Left lobe of liver (tissue), 2 donors: ENCODE measurements around the gene CCDC89. TPM values are rescaled to one million over a fixed set of nuclear protein-coding genes. Genes with fewer than 3 reads are reported as not detected.
"Not testable (repeated sequence)": the region's sequence is repeated elsewhere in the genome, so short reads cannot be mapped to it uniquely, and the experiment has no call there.

Experiments
- ATAC-seq: fragments of 200-7000 bp; cut with Tn5 transposase; one replicate; pipeline ENCODE4 v1.9.1; 2020; ENCODE audit warnings: mild to moderate bottlenecking, moderate library complexity
- DNase-seq: peaks from one replicate; pipeline ENCODE4 v3.0.0-alpha.2; 2020; ENCODE audit warnings: low spot score
- total RNA-seq: library from RNA; stranded (reverse); gene quantifications from one replicate; pipeline ENCODE4 v1.2.1, GENCODE V29; 2021
- donor health status: DM: no; HTN: no; CAD: no; lungs with moderate emphysema.
- donor health status: DM: no; HTN: yes; CAD: no.

Gene CCDC89
- total RNA-seq, 1 donor from 2014 or later: 0.28 TPM

- not testable (repeated sequence) for ATAC-seq, DNase-seq
Measured at GRCh38 chr11:85654343-85654742, 31.7 kb downstream of the CCDC89 start.

- DNase-seq: no peak
- no peak for ATAC-seq
Measured at GRCh38 chr11:85652786-85653447, 33.1 kb downstream of the CCDC89 start.

GRCh38 chr11:85651118-85651517, 34.9 kb downstream of the CCDC89 start:
- DNase-seq (no peak), ATAC-seq (no peak)

GRCh38 chr11:85647604-85648299, 38.2 kb downstream of the CCDC89 start, which contains the start of gene TMEM126A:
TSS of gene TMEM126A (plus strand) at chr11:85647967. CDS start at chr11:85650256, 2,289 bp downstream.
- DNase-seq (peak; percentile 94), ATAC-seq (peak; percentile 99)

GRCh38 chr11:85647078-85647477, 38.9 kb downstream of the CCDC89 start:
- DNase-seq: no peak
- ATAC-seq: no peak

GRCh38 chr11:85643191-85643614, 42.8 kb downstream of the CCDC89 start:
- ATAC-seq: no peak

GRCh38 chr11:85634747-85635146, 51.2 kb downstream of the CCDC89 start:
- DNase-seq: no peak
- no peak for ATAC-seq

More at GRCh38 chr11:85643191-85643614, 42.8 kb downstream of the CCDC89 start:
- no peak for DNase-seq

Other genes with a start within 250 kb of the CCDC89 start
- 4.7 TPM for gene DLG2, start 58.9 kb downstream of the CCDC89 start, total RNA-seq
- gene TMEM126B, start 57.6 kb downstream of the CCDC89 start, total RNA-seq: 14.7 TPM
- 14.3 TPM for gene TMEM126A, start 38.2 kb downstream of the CCDC89 start, total RNA-seq
- 18.8 TPM for gene CREBZF, start 21.1 kb downstream of the CCDC89 start, total RNA-seq
- 4.8 TPM for gene SYTL2, start 124.9 kb upstream of the CCDC89 start, total RNA-seq
- gene CCDC83, start 169.2 kb upstream of the CCDC89 start, total RNA-seq: not detected